GM12878 (cell line): ENCODE results near the gene HSD17B14. TPM values are rescaled to one million over a fixed set of nuclear protein-coding genes. Genes with fewer than 3 reads are reported as not detected.
A peak's percentile ranks its signal among the peaks of the same experiment; 100 is the strongest.

ENCODE experiments used
- ATAC-seq: fragments of 200-7000 bp; cut with Tn5 transposase; 3 replicates; pipeline ENCODE4 v1.9.1; 2020; ENCODE audit warnings: mild to moderate bottlenecking, moderate library complexity
- BruUV-seq: library from RNA; stranded (reverse); fragments of 400-500 nt; replicated peaks from 2 replicates; lab custom pipeline; 2021; lab: Mats Ljungman, UMichigan
- CTCF ChIA-PET: fragments of 300-600 bp; sonication (Branson Sonifier 250); formaldehyde crosslinking; extraction: SDS; loops from one replicate; lab custom pipeline; 2021; ENCODE audit warnings: inconsistent platforms; lab: Yijun Ruan, JAX
- POLR2A ChIA-PET: fragments of 350-600 bp; formaldehyde crosslinking; extraction: SDS; loops from one replicate; lab custom pipeline; 2021; ENCODE audit warnings: inconsistent platforms; lab: Charles Lee
- RAD21 ChIA-PET: fragments of 300-600 bp; sonication (Branson Sonifier 250); formaldehyde crosslinking; loops from one replicate; lab custom pipeline; 2023; ENCODE audit warnings: antibody characterized with exemption; ENCODE audit not compliant: unreplicated experiment; lab: Charles Lee
- SMC1A ChIA-PET: fragments of 300-600 bp; sonication (Branson Sonifier 250); formaldehyde crosslinking; loops from one replicate; lab custom pipeline; 2023; ENCODE audit not compliant: unreplicated experiment, uncharacterized antibody; lab: Charles Lee
- DNase-seq: peaks from one replicate; pipeline ENCODE4 v3.0.0-alpha.2; 2011; ENCODE audit warnings: low read depth, low spot score
- FAIRE-seq: peaks from 3 replicates; lab custom pipeline; 2011; peaks lifted over from hg19 to GRCh38; lab: Jason Lieb, UNC
- H2AFZ ChIP-seq: 2 replicates; pipeline ENCODE4 v1.6.0; 2011; ENCODE audit warnings: low read depth, low read length, control low read depth; ENCODE audit not compliant: control insufficient read depth
- H3K27ac ChIP-seq: 2 replicates; pipeline ENCODE4 v1.5.1; 2011; ENCODE audit warnings: control low read depth; ENCODE audit not compliant: control insufficient read depth, insufficient read depth
- H3K27me3 ChIP-seq, 2 experiments: replicated peaks in 1 of 2; 2 replicates each; pipeline versions ENCODE4 v1.6.0 to v1.6.1; 2011; ENCODE audit warnings: low read length in 1 of 2; ENCODE audit not compliant: control insufficient read depth in 2 of 2, insufficient read depth in 2 of 2
- H3K36me3 ChIP-seq, 2 experiments: 2 replicates each; pipeline ENCODE4 v1.5.1; 2011; ENCODE audit warnings: low read length in 1 of 2; ENCODE audit not compliant: control insufficient read depth in 2 of 2, insufficient read depth in 2 of 2
- H3K4me1 ChIP-seq: 2 replicates; pipeline ENCODE4 v1.6.1; 2011; ENCODE audit warnings: mild to moderate bottlenecking, low read length, moderate library complexity, mixed read lengths; ENCODE audit not compliant: control insufficient read depth, insufficient read depth
- H3K4me2 ChIP-seq: 2 replicates; pipeline ENCODE4 v1.6.0; 2011; ENCODE audit warnings: control low read depth; ENCODE audit not compliant: control insufficient read depth, insufficient read depth
- H3K4me3 ChIP-seq: fragments of 200-600 bp; sonication (generic); 2 replicates; pipeline ENCODE4 v1.5.1; 2016
- H3K79me2 ChIP-seq: 2 replicates; pipeline ENCODE4 v1.6.0; 2011; ENCODE audit warnings: low read length; ENCODE audit not compliant: control insufficient read depth, insufficient read depth
- H3K9ac ChIP-seq: 2 replicates; pipeline ENCODE4 v1.8.0; 2011; ENCODE audit warnings: low read length, control low read depth, mixed read lengths; ENCODE audit not compliant: control insufficient read depth, insufficient read depth
- H3K9me3 ChIP-seq: replicated peaks from 3 replicates; pipeline ENCODE4 v1.5.1; 2011; ENCODE audit warnings: mild to moderate bottlenecking, low read length; ENCODE audit not compliant: control insufficient read depth, insufficient read depth
- H4K20me1 ChIP-seq: 2 replicates; pipeline ENCODE4 v1.6.0; 2011; ENCODE audit not compliant: control insufficient read depth, insufficient read depth
- CBFB ChIP-seq: IDR thresholded peaks from 2 replicates; pipeline ENCODE4 v1.6.1; 2016; ENCODE audit warnings: antibody characterized with exemption, low read depth
- CREB1 ChIP-seq: IDR thresholded peaks from 2 replicates; pipeline ENCODE4 v1.6.1; 2012; ENCODE audit warnings: low read depth, mild to moderate bottlenecking, inconsistent platforms
- SMAD1 ChIP-seq: fragments of 450-650 bp; IDR thresholded peaks from 2 replicates; pipeline ENCODE4 v1.6.1; 2018; ENCODE audit warnings: mild to moderate bottlenecking, low read depth; ENCODE audit not compliant: partially characterized antibody
- SMARCA5 ChIP-seq: fragments of 450-650 bp; IDR thresholded peaks from 2 replicates; pipeline ENCODE4 v1.6.1; 2017; ENCODE audit warnings: mild to moderate bottlenecking
- YBX1 ChIP-seq: fragments of 450-650 bp; IDR thresholded peaks from 2 replicates; pipeline ENCODE4 v1.6.1; 2016; ENCODE audit warnings: antibody characterized with exemption
- ZSCAN29 ChIP-seq: fragments of 450-650 bp; IDR thresholded peaks from 2 replicates; pipeline ENCODE4 v1.6.1; 2017; ENCODE audit warnings: mild to moderate bottlenecking, moderate library complexity
- WGBS: methylation state at CpG from one replicate; pipeline ENCODE4 v1.1.6; 2016; ENCODE audit warnings: low lambda C conversion rate; ENCODE audit not compliant: insufficient replicate concordance, insufficient coverage; ENCODE audit errors: missing lambda C conversion rate; 5-methylcytosine and 5-hydroxymethylcytosine counted together
- in situ Hi-C: fragments of 300-500 bp; cut with MboI; formaldehyde crosslinking; loops from 9 replicates; pipeline ENCODE4 v1.14.3; 2018; ENCODE audit warnings: mixed read lengths
- intact Hi-C: fragments of 100-400 bp; cut with micrococcal nuclease; formaldehyde crosslinking; loops from one replicate; pipeline ENCODE4 v1.14.2; 2022; ENCODE audit not compliant: unreplicated experiment
- polyA plus RNA-seq, 11 experiments: library from polyadenylated mRNA; depleted of rRNA in 4 of 11; unstranded in 6 of 11; stranded (reverse) in 5 of 11; fragments of >200 nt; fragmentation: Nextera tagmentation in 4 of 11; fragmentation: Illumina TruSeq in 1 of 11; extraction: Ambion mirVana in 4 of 11; extraction: Trizol in 1 of 11; gene quantifications; 1 replicate in 1 of 11; 2 replicates in 10 of 11; pipeline versions ENCODE4 v1.2.1 to v1.2.3, GENCODE V29; 2011 to 2016; ENCODE audit warnings: inconsistent platforms in 2 of 11, missing spikeins in 2 of 11, low read depth in 1 of 11
- total RNA-seq, 4 experiments: library from RNA; depleted of rRNA in 3 of 4; stranded (reverse); fragments of >200 nt in 3 of 4; fragmentation: Illumina TruSeq in 1 of 4; extraction: Trizol in 1 of 4; gene quantifications; 2 replicates each; pipeline versions ENCODE4 v1.2.1 to v1.2.3, GENCODE V29; 2013 to 2021

The HSD17B14 gene
- total and polyA plus RNA-seq, 10 of the 15 experiments (the other 5 are each of a cell fraction or from before 2014, with no cell fraction given), result 0.21 to 4.1 (median 0.61) TPM

DNA sequence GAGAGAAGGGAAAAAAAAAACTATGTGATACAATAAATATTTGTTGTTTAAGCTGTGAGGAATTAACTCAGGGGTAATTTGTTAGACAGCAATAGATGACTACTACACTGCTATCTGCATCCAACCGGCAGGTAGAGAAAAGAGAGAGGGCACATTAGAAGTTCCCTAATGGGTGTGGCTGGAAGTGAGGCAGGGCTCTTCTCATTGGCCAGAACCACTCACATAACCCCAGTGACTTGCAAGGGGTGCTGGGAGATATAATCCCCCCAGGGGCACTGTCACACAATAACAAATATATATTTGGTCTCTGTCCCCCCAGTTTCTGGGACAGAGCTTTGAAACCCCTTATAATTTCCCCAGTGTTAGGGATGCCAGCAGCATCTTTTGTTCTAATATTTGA is 56.7 kb downstream of the HSD17B14 start:
- H3K27me3 ChIP-seq, result no peaks in the 10 kb centered on the region
- H3K27ac ChIP-seq, result no peak overlapping the region
- CTCF ChIA-PET, result interaction anchor here (0.6 to 26.1 kb wide), 4 partner anchors 9 to 972 kb away, joined by 3 to 520 read pairs (median 4); partner anchors contain the start of gene HSD17B14
- intact Hi-C loops, result loop anchor here (5.0 kb wide), 1 partner anchor 117 kb away; no protein-coding TSS in a partner anchor
- TF ChIP-seq CREB1 (no peak), CBFB (no peak)
- TF ChIP-seq, all 136 proteins: peak for 0
- H3K9ac ChIP-seq, result no peak overlapping the region
- SMC1A ChIA-PET, result interaction anchor here (0.7 to 1.3 kb wide), 4 partner anchors 9 to 64 kb away, joined by 3 to 5 read pairs (median 4); no protein-coding TSS in a partner anchor
- no peaks in the 10 kb centered on the region for H3K9me3 ChIP-seq
- H4K20me1 ChIP-seq, result no peaks in the 10 kb centered on the region
- in situ Hi-C loops, result no loop called here
- RAD21 ChIA-PET, result interaction anchor here (0.6 to 0.7 kb wide), 2 partner anchors 57 to 327 kb away, joined by 3 read pairs; partner anchors contain the start of gene HSD17B14
- H2AFZ ChIP-seq, result no peak overlapping the region
- no peaks in the 10 kb centered on the region for H3K36me3 ChIP-seq
- DNase-seq, result no peak
- POLR2A ChIA-PET, result interaction anchor here (0.6 kb wide), 1 partner anchor 145 kb away, joined by 3 read pairs; no protein-coding TSS in a partner anchor
- H3K4me1 ChIP-seq, result peaks cover 3% of the 10 kb centered on the region; the same call in 1 of the 2 replicates
- WGBS, result 72% methylated on average over 1 of the region's 1 CpG
- ATAC-seq, result peak; percentile 31; the same call in 2 of the 3 replicates
- no peak overlapping the region for H3K4me3 ChIP-seq
- no peak for FAIRE-seq
- H3K4me2 ChIP-seq, result no peak overlapping the region
- no peaks in the 10 kb centered on the region for H3K79me2 ChIP-seq
- no TSS peak for BruUV-seq

DNA sequence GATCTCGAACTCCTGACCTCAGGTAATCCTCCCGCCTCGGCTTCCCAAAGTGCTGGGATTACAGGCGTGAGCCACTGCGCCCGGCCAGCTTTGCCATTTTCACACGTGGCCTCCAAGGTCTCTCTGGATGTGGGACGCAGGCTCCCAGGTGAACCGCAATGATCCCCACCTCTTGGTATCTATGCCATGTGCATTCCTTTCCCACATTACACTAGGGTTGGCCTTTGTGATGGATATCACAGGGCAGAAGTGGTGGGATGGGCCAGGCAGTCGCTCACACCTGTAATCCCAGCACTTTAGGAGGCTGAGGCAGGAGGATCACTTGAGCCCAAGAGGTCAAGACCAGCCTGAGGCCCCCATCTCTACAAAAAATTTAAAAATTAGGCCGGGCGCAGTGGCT is 58.6 kb downstream of the HSD17B14 start:
- ATAC-seq, result no peak
- in situ Hi-C loops, result no loop called here
- Histone ChIP-seq H3K4me3 (no peak overlapping the region), H3K9ac (no peak overlapping the region), H3K9me3 (no peaks in the 10 kb centered on the region), H3K36me3 (no peaks in the 10 kb centered on the region), H3K4me2 (no peak overlapping the region), H3K4me1 (peaks cover 3% of the 10 kb centered on the region; the same call in 1 of the 2 replicates), H2AFZ (no peak overlapping the region), H4K20me1 (no peaks in the 10 kb centered on the region), H3K27me3 (no peaks in the 10 kb centered on the region), H3K79me2 (no peaks in the 10 kb centered on the region), H3K27ac (no peak overlapping the region)
- SMC1A ChIA-PET, result no interaction called here
- no peak for FAIRE-seq
- 71% methylated on average over 12 of the region's 12 CpGs for WGBS
- POLR2A ChIA-PET, result no interaction called here
- DNase-seq, result no peak
- RAD21 ChIA-PET, result no interaction called here
- intact Hi-C loops, result no loop called here
- no TSS peak for BruUV-seq
- TF ChIP-seq SMAD1, result no peak
- no peak for TF ChIP-seq YBX1
- TF ChIP-seq ZSCAN29, result no peak
- no peak for TF ChIP-seq SMARCA5
- CTCF ChIA-PET, result no interaction called here
